ENCODE data around the gene CYP2R1. TPM values are rescaled to one million over a fixed set of nuclear protein-coding genes. Genes with fewer than 3 reads are reported as not detected.

CYP2R1 gene
- total RNA-seq, 2 donors from 2014 or later, result 21.1 to 26.6 TPM

GRCh38 chr11:14908214-14908880 is 16.3 kb upstream of the CYP2R1 start:
- Histone ChIP-seq H3K36me3 (no peaks in the 10 kb centered on the region), H3K27ac (no peak overlapping the region), H3K9me3 (no peaks in the 10 kb centered on the region), H3K27me3 (replicated peaks; ENCODE audit: insufficient read depth) (no peaks in the 10 kb centered on the region), H3K4me3 (no peak overlapping the region), H3K4me1 (replicated peaks) (peaks cover 4% of the 10 kb centered on the region)
- intact Hi-C loops (cut with DNase I), result loop anchor here (2.0 to 10.0 kb wide), 3 partner anchors 166 to 371 kb away; partner anchors contain the start of gene CALCB
- peak; percentile 30 for DNase-seq (ENCODE audit: low spot score)
- TF ChIP-seq CTCF (IDR thresholded peaks at IDR 0.05) (peak in 3 of 4 experiments; percentile 46 to 67 (median 64)), POLR2AphosphoS5 (IDR thresholded peaks at IDR 0.05) (no peak)
- 28% methylated on average over 6 of the region's 6 CpGs for WGBS

GRCh38 chr11:14907411-14908213 is 15.6 kb upstream of the CYP2R1 start:
- H3K36me3 ChIP-seq, result no peaks in the 10 kb centered on the region
- TF ChIP-seq POLR2A (IDR thresholded peaks at IDR 0.05), result no peak
- peak; percentile 40 to 76 (median 62) for TF ChIP-seq CTCF (IDR thresholded peaks at IDR 0.05)

GRCh38 chr11:14906993-14907392 is 15.0 kb upstream of the CYP2R1 start:
- TF ChIP-seq POLR2AphosphoS5 (IDR thresholded peaks at IDR 0.05) (no peak), CTCF (IDR thresholded peaks at IDR 0.05) (no peak), POLR2A (IDR thresholded peaks at IDR 0.05) (no peak)
- H3K36me3 ChIP-seq, result no peaks in the 10 kb centered on the region
- no peaks in the 10 kb centered on the region for H3K27me3 ChIP-seq (replicated peaks; ENCODE audit: insufficient read depth)
- WGBS, result 89% methylated on average over 6 of the region's 6 CpGs
- intact Hi-C loops (cut with DNase I), result loop anchor here (5.0 to 10.0 kb wide), 2 partner anchors 168 to 370 kb away; partner anchors contain the start of gene CALCB
- peaks cover 4% of the 10 kb centered on the region for H3K4me1 ChIP-seq (replicated peaks)
- no peak overlapping the region for H3K27ac ChIP-seq
- no peaks in the 10 kb centered on the region for H3K9me3 ChIP-seq
- no peak overlapping the region for H3K4me3 ChIP-seq
- DNase-seq (ENCODE audit: low spot score), result no peak

More at GRCh38 chr11:14907411-14908213, 15.6 kb upstream of the CYP2R1 start:
- peaks cover 4% of the 10 kb centered on the region for H3K4me1 ChIP-seq (replicated peaks)
- intact Hi-C loops (cut with DNase I), result loop anchor here (2.0 to 10.0 kb wide), 3 partner anchors 167 to 370 kb away; partner anchors contain the start of gene CALCB
- H3K27ac ChIP-seq, result no peak overlapping the region
- H3K4me3 ChIP-seq, result no peak overlapping the region
- no peaks in the 10 kb centered on the region for H3K27me3 ChIP-seq (replicated peaks; ENCODE audit: insufficient read depth)
- H3K9me3 ChIP-seq, result no peaks in the 10 kb centered on the region
- 25% methylated on average over 13 of the region's 13 CpGs for WGBS
- DNase-seq (ENCODE audit: low spot score), result peak; percentile 60

GRCh38 chr11:14906578-14906977 is 14.5 kb upstream of the CYP2R1 start:
- no peaks in the 10 kb centered on the region for H3K9me3 ChIP-seq
- intact Hi-C loops (cut with DNase I), result loop anchor here (5.0 to 10.0 kb wide), 2 partner anchors 168 to 369 kb away; partner anchors contain the start of gene CALCB
- no peaks in the 10 kb centered on the region for H3K27me3 ChIP-seq (replicated peaks; ENCODE audit: insufficient read depth)
- H3K4me1 ChIP-seq (replicated peaks), result peaks cover 4% of the 10 kb centered on the region
- H3K36me3 ChIP-seq, result no peaks in the 10 kb centered on the region
- H3K27ac ChIP-seq, result no peak overlapping the region
- no peak overlapping the region for H3K4me3 ChIP-seq
- DNase-seq (ENCODE audit: low spot score), result no peak
- WGBS, result 90% methylated on average over 5 of the region's 5 CpGs
- TF ChIP-seq CTCF (IDR thresholded peaks at IDR 0.05), result no peak
- TF ChIP-seq POLR2A (IDR thresholded peaks at IDR 0.05), result no peak
- no peak for TF ChIP-seq POLR2AphosphoS5 (IDR thresholded peaks at IDR 0.05)

Measured in prostate gland (tissue), 2 donors.